Breast epithelium (tissue), 3 donors: Measurements from ENCODE around the gene SLC4A4.

Experiments used
- POLR2A ChIP-seq: fragments of 450-650 bp; IDR thresholded peaks from one replicate; pipeline ENCODE4 v1.6.1; 2016; ENCODE audit warnings: antibody characterized with exemption, mild to moderate bottlenecking, moderate library complexity
- TF ChIP-seq, protein P1 (sequence below), 3 donors: fragments of 450-650 bp; IDR thresholded peaks; one replicate each; pipeline ENCODE4 v1.5.1; 2016 to 2017; ENCODE audit warnings: antibody characterized with exemption in 3 of 3, mild to moderate bottlenecking in 3 of 3, moderate library complexity in 3 of 3

DNA sequence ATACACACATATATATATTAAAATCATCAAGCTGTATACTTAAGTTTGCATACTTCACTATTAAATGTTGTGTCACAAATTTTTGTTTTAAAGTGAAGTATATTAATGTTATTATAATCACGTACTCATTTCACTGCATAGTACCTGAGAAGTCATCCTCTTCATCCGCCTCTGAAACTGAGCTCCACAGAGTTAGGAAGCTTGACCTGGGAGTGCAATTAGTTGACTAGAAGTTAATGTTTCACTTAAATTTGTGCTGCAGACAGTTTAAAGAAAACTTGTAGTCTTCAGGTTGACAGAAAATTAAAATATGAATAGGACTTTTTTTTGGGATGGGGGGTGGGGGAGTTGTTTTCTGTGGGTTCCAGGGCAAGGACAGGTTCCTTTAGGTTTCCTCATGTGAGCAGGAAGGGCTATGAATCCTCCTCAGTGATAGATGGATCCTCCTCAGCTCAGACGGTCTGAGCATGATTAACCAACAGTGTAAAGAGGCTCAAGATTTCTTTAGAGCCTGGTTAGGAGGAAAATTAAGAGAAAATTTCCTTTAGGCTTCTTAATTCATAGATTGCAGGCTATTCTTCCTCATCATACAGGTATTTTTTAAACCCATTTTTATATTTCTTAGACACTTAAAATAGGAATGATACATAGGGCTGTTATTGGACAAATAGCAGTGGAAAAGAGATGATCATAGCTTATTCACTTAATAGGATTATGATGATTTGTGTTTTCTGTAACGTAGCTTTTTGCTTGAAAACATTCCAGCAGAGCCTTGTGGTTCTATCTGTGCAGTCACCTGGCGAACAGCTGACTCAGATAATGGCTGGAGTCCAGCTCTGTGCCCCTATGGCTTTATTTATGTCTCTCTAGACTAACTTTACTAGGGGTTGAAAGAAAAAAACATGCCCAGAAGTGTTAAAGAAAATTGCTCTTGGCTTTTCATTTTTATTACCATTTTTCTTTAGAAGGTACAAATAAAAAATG is 102.7 kb downstream of the SLC4A4 start:
- TF ChIP-seq, protein P1, sequence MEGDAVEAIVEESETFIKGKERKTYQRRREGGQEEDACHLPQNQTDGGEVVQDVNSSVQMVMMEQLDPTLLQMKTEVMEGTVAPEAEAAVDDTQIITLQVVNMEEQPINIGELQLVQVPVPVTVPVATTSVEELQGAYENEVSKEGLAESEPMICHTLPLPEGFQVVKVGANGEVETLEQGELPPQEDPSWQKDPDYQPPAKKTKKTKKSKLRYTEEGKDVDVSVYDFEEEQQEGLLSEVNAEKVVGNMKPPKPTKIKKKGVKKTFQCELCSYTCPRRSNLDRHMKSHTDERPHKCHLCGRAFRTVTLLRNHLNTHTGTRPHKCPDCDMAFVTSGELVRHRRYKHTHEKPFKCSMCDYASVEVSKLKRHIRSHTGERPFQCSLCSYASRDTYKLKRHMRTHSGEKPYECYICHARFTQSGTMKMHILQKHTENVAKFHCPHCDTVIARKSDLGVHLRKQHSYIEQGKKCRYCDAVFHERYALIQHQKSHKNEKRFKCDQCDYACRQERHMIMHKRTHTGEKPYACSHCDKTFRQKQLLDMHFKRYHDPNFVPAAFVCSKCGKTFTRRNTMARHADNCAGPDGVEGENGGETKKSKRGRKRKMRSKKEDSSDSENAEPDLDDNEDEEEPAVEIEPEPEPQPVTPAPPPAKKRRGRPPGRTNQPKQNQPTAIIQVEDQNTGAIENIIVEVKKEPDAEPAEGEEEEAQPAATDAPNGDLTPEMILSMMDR (IDR thresholded peaks at IDR 0.05) = no peak
- TF ChIP-seq POLR2A = no peak
